Dedifferentiated amniotic fluid mesenchymal stem cell (primary cell): ENCODE measurements around the gene KLHL30.

Experiments
- DNase-seq: peaks from one replicate; pipeline ENCODE4 v3.0.0-alpha.2; 2016; ENCODE audit errors: extremely low spot score

The KLHL30 gene, protein sequence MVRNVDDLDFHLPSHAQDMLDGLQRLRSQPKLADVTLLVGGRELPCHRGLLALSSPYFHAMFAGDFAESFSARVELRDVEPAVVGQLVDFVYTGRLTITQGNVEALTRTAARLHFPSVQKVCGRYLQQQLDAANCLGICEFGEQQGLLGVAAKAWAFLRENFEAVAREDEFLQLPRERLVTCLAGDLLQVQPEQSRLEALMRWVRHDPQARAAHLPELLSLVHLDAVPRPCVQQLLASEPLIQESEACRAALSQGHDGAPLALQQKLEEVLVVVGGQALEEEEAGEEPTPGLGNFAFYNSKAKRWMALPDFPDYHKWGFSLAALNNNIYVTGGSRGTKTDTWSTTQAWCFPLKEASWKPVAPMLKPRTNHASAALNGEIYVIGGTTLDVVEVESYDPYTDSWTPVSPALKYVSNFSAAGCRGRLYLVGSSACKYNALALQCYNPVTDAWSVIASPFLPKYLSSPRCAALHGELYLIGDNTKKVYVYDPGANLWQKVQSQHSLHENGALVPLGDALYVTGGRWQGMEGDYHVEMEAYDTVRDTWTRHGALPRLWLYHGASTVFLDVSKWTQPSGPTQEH

DNA sequence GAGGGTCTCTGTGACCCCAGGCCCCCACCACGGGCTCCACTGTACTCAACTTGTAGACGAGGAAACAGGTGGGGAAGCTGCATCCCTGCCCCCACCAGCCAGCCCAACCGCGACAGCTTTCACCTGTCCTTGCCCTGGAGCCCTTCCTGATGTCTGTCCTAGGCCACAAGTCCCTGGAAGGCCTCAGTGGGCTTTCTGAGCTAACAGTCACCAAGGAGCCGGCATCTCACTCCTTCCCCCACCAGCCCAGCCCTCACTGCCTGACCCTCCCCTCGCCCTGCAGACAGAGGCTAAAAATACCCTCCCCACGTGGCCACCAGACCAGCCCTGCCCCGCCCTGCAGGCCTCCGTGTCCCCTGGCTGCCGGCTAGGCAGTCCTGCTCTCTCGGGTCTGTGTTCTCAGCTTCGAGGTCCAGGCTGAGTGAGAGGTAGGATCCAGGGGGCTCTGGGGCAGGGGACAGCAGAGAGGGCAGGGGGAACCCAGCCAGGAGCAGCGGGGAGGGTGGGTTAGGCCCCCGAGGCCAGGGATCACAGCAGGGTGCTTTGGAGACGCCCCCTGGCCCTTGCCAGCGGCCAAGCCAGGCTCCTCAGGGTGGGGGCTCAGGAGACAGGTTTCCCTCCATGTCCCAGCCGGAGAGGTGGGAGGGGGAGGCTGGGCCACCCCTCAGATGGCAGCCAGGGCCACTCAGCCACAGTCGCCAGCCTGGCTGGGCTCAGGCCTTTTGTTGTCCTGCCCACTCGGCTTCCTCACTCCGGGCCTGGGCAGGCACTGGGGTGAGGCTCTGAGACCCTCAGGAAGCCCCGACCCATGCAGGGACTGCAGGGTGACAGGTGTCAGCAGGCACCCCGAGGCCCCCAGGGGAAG is at the start of gene KLHL30:
Gene KLHL30 (plus strand): TSS at position 338 of the 865 bp plus-strand sequence. CDS start 2,087 bp downstream, outside the sequence.
- DNase-seq: no peak

DNA sequence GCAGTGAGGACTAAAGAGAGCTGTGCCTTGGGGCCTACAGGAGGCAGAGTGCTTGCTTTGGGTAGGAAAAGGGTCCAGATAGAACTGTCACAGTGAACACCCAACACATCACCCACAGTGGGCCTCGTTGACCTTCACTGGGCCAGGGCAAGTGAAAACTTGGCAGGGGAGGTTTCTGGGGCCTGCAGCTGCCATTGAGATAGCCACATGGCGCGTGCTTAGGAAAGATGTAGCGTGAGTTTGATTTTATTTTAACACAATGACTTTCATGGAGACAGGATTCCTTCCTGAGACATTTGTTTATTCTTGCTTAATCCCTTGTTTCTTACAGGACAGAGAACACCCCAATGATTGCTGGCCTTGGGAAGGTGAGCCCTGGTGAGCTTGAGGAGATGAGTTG is 47.6 kb upstream of the KLHL30 start:
- no peak for DNase-seq

GRCh38 chr2:238091436-238092060 is 46.9 kb upstream of the KLHL30 start:
- DNase-seq: no peak

DNA sequence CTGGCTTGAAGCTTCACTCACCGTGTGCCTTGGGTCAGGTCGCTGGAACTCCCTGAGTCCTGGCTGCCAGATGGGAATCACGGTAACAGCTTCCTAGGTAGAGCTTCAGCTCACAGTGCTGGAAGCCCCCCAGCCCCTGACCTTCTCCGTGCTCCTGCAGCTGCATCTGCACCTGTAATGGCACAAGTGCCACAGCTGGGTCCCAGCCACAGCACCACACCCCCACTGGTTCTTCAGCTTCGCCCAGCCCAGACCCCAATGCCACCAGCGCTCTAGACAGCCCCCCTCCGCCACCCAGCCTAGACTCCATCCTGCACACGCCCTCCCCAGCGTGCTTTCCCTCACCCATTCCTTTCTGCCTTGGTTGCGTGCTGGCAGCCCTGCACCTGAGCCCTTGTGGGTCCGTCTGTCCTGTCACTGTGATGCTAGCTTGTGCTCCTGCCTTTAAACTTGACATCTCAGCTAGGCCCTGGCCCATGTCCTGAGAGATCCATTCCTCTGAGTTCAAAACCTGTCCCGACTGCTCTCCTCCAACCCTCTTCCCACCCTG is 45.9 kb upstream of the KLHL30 start:
- DNase-seq: no peak

DNA sequence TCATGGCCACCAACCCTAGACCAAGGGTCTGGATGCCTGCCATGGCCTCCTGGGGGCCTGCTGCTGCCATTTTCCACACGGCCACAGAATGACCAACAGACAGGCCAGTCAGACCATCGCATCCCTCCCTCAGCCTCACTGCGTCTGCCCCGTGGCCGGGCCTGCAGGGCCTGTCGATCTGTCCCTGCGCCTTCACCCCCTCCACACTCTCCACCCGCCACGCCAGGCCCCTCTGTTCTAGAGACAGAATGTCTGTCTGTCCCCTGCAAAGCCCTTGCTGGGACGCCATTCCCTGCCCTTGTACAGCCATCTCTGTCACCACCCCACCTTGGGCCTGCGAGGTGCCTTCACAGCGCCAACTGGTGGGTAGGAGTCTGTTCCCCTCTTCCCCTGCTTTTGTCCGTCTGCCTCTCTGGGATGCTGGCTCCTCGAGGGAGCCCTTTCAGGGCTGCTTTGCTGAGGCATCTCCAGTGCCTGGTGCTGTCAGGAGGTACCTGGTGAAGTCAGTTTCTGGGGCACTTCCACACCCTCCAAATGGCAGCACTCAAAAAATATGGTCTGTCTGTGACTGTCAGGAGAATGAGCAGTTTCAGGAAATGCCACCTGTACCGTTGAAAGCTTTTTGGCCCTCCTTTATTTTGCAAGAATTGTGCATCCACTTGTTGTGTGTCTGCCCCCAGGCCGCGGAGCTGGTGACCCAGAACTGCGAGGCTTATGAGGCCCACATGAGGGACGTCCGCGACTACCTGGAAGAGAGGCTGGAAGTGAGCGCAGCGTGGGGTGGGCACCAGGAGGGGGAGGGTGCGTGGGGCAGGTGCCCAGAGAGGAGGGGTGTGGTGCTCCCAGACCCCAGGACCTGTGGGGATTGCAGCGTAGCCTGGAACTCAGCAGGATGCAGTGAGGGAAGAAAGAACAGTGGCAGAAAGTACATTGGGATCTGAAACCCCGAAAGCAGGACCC is 45.0 kb upstream of the KLHL30 start:
- DNase-seq: no peak

DNA sequence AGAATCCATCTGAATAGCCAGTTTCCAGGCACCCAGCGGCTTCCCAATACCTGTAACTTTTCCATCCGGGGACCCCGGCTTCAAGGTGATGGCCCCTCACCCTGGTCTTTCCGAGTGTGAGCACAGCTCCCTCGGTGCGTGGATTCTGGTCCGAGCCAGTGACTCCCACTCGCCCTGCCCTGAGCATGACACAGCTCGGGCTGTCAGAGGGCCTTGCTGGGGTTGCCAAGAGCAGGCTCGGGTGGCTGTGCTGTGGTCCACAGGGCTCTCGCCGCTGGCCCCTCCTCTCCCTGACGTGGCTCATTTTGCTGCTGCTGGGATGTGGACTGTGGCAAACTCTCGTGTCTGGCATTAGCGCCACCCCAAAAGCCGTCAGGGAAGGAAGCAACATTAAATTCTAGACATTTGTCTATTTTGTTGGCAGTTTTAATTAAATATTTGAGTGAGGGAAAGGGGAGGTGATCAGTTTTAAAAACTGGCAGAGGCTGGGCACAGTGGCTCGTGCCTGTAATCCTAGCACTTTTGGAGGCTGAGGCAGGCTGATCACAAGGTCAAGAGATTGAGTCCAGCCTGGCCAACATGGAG is 43.9 kb upstream of the KLHL30 start:
- DNase-seq: no peak

DNA sequence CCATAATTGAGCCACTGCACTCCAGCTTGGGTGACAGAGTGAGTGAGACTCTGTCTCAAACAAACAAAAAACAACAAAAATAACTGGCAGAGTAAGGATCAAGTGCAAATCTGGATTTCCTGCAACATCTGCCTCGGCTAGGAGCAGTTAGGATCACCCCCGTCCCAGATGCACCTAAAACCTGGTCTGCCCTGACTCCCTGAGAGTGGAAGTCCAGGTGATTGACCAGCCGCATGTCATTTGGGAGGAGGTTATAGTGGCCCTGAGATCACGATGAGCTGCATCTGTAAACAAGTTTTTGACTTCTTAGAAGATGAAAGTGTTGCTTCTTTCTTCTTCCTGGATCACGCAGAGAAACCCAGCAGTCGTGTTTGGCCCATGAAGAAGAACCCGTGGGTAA is 43.3 kb upstream of the KLHL30 start:
- DNase-seq: no peak

- no peak for DNase-seq
Observed at GRCh38 chr2:238096311-238097011, 42.0 kb upstream of the KLHL30 start.

DNA sequence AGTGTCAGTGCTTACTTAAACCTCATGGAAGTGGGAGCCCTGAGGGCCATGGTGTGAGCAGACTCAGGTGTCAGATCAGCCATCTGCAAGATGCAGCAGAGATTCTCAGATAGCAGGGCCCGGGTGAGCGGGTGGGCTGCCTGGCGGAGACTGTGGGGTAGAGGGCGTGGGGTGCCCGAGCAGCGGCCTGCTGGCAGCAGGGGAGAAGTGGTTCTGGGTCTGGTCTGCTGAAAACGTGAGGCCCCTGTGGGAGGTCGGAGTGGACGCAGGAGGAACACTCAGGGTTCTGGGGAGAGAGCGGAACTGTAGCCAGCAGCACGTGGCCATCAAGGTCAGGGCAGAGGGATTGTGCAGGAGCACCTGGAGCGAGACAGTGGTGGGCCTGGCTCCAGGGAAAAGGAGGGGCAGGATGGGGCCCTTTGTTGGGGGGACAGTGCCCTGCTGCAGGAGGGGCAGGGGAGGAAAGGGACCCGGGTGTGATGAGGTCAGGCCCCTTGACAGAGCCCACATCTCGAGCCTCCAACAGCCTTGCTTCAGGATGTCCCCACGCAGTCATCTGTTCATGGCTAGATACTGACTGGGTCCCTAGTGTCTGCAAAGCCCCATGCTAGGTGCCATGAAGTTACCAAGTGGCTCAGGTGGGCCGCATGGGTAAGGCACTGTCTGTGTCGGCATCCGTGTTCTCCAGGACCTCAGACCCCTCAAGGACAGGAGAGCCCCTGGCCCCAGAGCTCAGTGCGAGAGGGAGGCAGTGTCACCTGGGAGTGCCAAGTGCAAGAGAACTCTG is 41.1 kb upstream of the KLHL30 start:
- no peak for DNase-seq

DNA sequence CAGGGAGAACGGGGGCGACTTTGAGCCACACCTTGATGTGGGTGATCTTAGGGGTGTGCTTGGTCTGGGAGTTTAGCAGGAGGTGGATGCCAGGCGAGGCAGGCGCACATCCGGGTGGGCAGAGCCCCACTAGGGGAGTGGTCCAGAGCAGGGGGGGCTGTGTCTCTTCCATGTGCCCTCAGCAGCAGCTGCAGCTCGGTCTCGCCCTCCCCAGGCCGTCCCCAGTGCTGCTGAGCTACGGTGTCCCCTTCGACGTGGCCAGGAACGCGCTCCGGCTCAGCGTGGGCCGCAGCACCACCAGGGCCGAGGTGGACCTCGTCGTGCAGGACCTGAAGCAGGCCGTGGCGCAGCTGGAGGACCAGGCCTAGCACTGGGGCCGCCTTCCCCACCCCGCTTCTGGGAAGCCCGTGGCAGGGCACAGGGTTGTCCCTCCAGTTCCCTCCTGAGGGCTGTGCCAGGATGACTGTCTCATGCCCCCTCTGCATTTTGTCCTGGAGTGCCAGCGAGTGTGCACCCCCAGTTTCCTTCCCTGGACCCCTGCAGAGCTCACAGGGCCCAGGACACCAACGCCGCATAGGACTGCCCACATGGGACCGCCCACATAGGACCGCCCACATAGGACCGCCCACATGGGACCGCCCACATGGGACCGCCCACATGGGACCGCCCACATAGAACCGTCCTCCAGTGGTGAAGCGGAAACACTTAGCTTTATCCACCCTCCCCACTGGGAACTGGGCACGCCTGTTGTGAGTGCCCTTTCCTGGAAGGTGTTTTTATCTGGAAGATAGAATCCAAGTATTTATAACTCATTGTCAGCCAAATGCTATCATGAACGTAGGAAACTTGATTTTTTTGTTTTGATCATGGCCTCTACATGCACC is 40.2 kb upstream of the KLHL30 start:
- no peak for DNase-seq

- DNase-seq: no peak
Observed at GRCh38 chr2:238098901-238099713, 39.4 kb upstream of the KLHL30 start.

GRCh38 chr2:238099714-238100048 is 38.8 kb upstream of the KLHL30 start:
- DNase-seq: no peak

- no peak for DNase-seq
Observed at GRCh38 chr2:238100049-238100820, 38.2 kb upstream of the KLHL30 start, which contains the start of gene ESPNL. Gene ESPNL, plus strand, starts transcription at chr2:238100340. Its CDS starts 80 bp downstream, at chr2:238100420.

GRCh38 chr2:238100821-238101771 is 37.4 kb upstream of the KLHL30 start:
- no peak for DNase-seq
